Activated CD4-positive, alpha-beta T cell treated with anti-CD3 and anti-CD28 coated beads, Interleukin-2, Interleukin-4, amounts not matched to agents 100 ng/mL and 50 ng/mL, durations not matched to agents 16 hours and 8 hours (primary cell): ENCODE measurements around the gene UGGT1.
"Not testable (repeated sequence)": the region's sequence is repeated elsewhere in the genome, so short reads cannot be mapped to it uniquely, and the experiment has no call there.

ENCODE experiments used
- DNase-seq: peaks from one replicate; pipeline ENCODE4 v3.0.0-alpha.2; 2020; ENCODE audit warnings: low spot score

The UGGT1 gene

GRCh38 chr2:128172191-128172590 is 81.2 kb downstream of the UGGT1 start:
- DNase-seq, result no peak

- not testable (repeated sequence) for DNase-seq
Measured at GRCh38 chr2:128174067-128174466, 83.1 kb downstream of the UGGT1 start.

- no peak for DNase-seq
Measured at GRCh38 chr2:128177315-128177714, 86.3 kb downstream of the UGGT1 start.

GRCh38 chr2:128178149-128178649 is 87.2 kb downstream of the UGGT1 start:
- DNase-seq, result no peak

GRCh38 chr2:128178650-128179460 is 87.9 kb downstream of the UGGT1 start:
- peak; percentile 48 for DNase-seq

- no peak for DNase-seq
Measured at GRCh38 chr2:128179461-128179755, 88.4 kb downstream of the UGGT1 start.

GRCh38 chr2:128180031-128180430 is 89.0 kb downstream of the UGGT1 start:
- no peak for DNase-seq

GRCh38 chr2:128185576-128185975 is 94.6 kb downstream of the UGGT1 start:
- DNase-seq, result no peak

GRCh38 chr2:128187032-128187654 is 96.1 kb downstream of the UGGT1 start:
- no peak for DNase-seq

GRCh38 chr2:128195435-128195984 is 104.5 kb downstream of the UGGT1 start:
- no peak for DNase-seq

- no peak for DNase-seq
Measured at GRCh38 chr2:128196026-128196425, 105.0 kb downstream of the UGGT1 start.

GRCh38 chr2:128196471-128196931 is 105.5 kb downstream of the UGGT1 start:
- DNase-seq, result no peak

- DNase-seq, result peak; percentile 9
Measured at GRCh38 chr2:128197059-128197458, 106.1 kb downstream of the UGGT1 start.

- DNase-seq, result no peak
Measured at GRCh38 chr2:128198656-128199055, 107.7 kb downstream of the UGGT1 start.

GRCh38 chr2:128199141-128199540 is 108.1 kb downstream of the UGGT1 start:
- DNase-seq, result no peak

GRCh38 chr2:128202791-128203190 is 111.8 kb downstream of the UGGT1 start:
- DNase-seq, result no peak

- no peak for DNase-seq
Measured at GRCh38 chr2:128206245-128206644, 115.2 kb downstream of the UGGT1 start.

- DNase-seq, result no peak
Measured at GRCh38 chr2:128208023-128208422, 117.0 kb downstream of the UGGT1 start.

GRCh38 chr2:128208631-128209324 is 117.8 kb downstream of the UGGT1 start:
- not testable (repeated sequence) for DNase-seq

GRCh38 chr2:128214251-128214650 is 123.3 kb downstream of the UGGT1 start:
- no peak for DNase-seq

GRCh38 chr2:128214866-128215460 is 124.0 kb downstream of the UGGT1 start:
- DNase-seq, result no peak
